CD14-positive monocyte (primary cell): Measurements from ENCODE around the gene CCL20. TPM values are rescaled to one million over a fixed set of nuclear protein-coding genes. Genes with fewer than 3 reads are reported as not detected.
A peak's percentile ranks its signal among the peaks of the same experiment; 100 is the strongest.

Source experiments
- DNase-seq, 3 donors: peaks; one replicate each; pipeline ENCODE4 v3.0.0-alpha.2; 2011 to 2022
- H2AFZ ChIP-seq: 2 replicates; pipeline ENCODE4 v1.6.0; 2012; ENCODE audit warnings: mild to moderate bottlenecking, low read depth, low read length, inconsistent platforms; ENCODE audit not compliant: insufficient read depth, poor library complexity, severe bottlenecking
- H3K27ac ChIP-seq, 2 donors: 1 replicate in 1 of 2; 2 replicates in 1 of 2; pipeline ENCODE4 v1.5.1; 2012 to 2013; ENCODE audit warnings: low read length in 2 of 2, control low read depth in 1 of 2, inconsistent platforms in 1 of 2, low read depth in 1 of 2, mild to moderate bottlenecking in 1 of 2
- H3K27me3 ChIP-seq, 2 donors: one replicate each; pipeline versions ENCODE4 v1.6.0 to v1.6.1; 2011 to 2013; ENCODE audit warnings: low read length in 2 of 2; ENCODE audit not compliant: control insufficient read depth in 2 of 2, insufficient read depth in 2 of 2
- H3K36me3 ChIP-seq, 2 donors: replicated peaks in 1 of 2; 1 replicate in 1 of 2; 2 replicates in 1 of 2; pipeline versions ENCODE4 v1.5.1 to v1.6.1; 2012 to 2013; ENCODE audit warnings: low read length in 2 of 2, control low read depth in 1 of 2, inconsistent platforms in 1 of 2, mild to moderate bottlenecking in 1 of 2; ENCODE audit not compliant: insufficient read depth in 2 of 2, control insufficient read depth in 1 of 2
- H3K4me1 ChIP-seq, 2 donors: 1 replicate in 1 of 2; 2 replicates in 1 of 2; pipeline versions ENCODE4 v1.5.1 to v1.6.1; 2012 to 2013; ENCODE audit warnings: low read length in 2 of 2, control low read depth in 1 of 2, inconsistent platforms in 1 of 2, mild to moderate bottlenecking in 1 of 2, moderate library complexity in 1 of 2; ENCODE audit not compliant: insufficient read depth in 2 of 2, control insufficient read depth in 1 of 2
- H3K4me2 ChIP-seq: replicated peaks from 2 replicates; pipeline ENCODE3; 2012; ENCODE audit warnings: low read length, moderate library complexity, mild to moderate bottlenecking; ENCODE audit not compliant: poor library complexity, severe bottlenecking; ENCODE audit errors: extremely low read depth
- H3K4me3 ChIP-seq, 3 experiments: fragments of 200-600 bp in 1 of 3; sonication (generic) in 1 of 3; replicated peaks in 1 of 3; 1 replicate in 2 of 3; 2 replicates in 1 of 3; pipeline ENCODE4 v1.5.1; 2011 to 2013; ENCODE audit warnings: low read length in 3 of 3, mild to moderate bottlenecking in 3 of 3, control low read depth in 2 of 3, low read depth in 2 of 3, inconsistent platforms in 1 of 3, moderate library complexity in 1 of 3
- H3K79me2 ChIP-seq: 2 replicates; pipeline ENCODE4 v1.6.0; 2012; ENCODE audit warnings: mild to moderate bottlenecking, control low read depth, inconsistent platforms, low read length, moderate library complexity; ENCODE audit not compliant: insufficient read depth
- H3K9ac ChIP-seq: 2 replicates; pipeline ENCODE4 v1.6.0; 2017; ENCODE audit warnings: low read length, mild to moderate bottlenecking; ENCODE audit not compliant: insufficient read depth, poor library complexity, severe bottlenecking
- H3K9me3 ChIP-seq, 2 donors: replicated peaks in 1 of 2; 1 replicate in 1 of 2; 2 replicates in 1 of 2; pipeline versions ENCODE4 v1.5.1 to v1.6.1; 2012 to 2013; ENCODE audit warnings: low read length in 2 of 2, control low read depth in 1 of 2; ENCODE audit not compliant: control insufficient read depth in 1 of 2, insufficient read depth in 1 of 2
- H4K20me1 ChIP-seq: 2 replicates; pipeline ENCODE4 v1.6.0; 2012; ENCODE audit warnings: mild to moderate bottlenecking, low read length, control low read depth, moderate library complexity; ENCODE audit not compliant: insufficient read depth
- H3K27ac Mint-ChIP-seq, 7 donors: one replicate each; pipeline ENCODE4 v1.8.0; 2020; ENCODE audit warnings: mild to moderate bottlenecking in 7 of 7, mixed read lengths in 7 of 7, moderate library complexity in 6 of 7, inconsistent platforms in 2 of 7
- H3K27me3 Mint-ChIP-seq, 3 donors: one replicate each; pipeline ENCODE4 v1.8.0; 2021 to 2022; ENCODE audit warnings: low read depth in 3 of 3, mild to moderate bottlenecking in 3 of 3, mixed read lengths in 3 of 3, moderate library complexity in 3 of 3, inconsistent platforms in 1 of 3
- H3K36me3 Mint-ChIP-seq, 2 donors: one replicate each; pipeline ENCODE4 v1.8.0; 2020; ENCODE audit warnings: mixed read lengths in 2 of 2, inconsistent platforms in 1 of 2, mild to moderate bottlenecking in 1 of 2
- H3K4me1 Mint-ChIP-seq: one replicate; pipeline ENCODE4 v1.8.0; 2020; ENCODE audit warnings: mild to moderate bottlenecking, mixed read lengths
- H3K4me3 Mint-ChIP-seq, 2 donors: one replicate each; pipeline ENCODE4 v1.8.0; 2020; ENCODE audit warnings: mild to moderate bottlenecking in 2 of 2, mixed read lengths in 2 of 2, moderate library complexity in 1 of 2
- H3K9me3 Mint-ChIP-seq, 7 donors: one replicate each; pipeline ENCODE4 v1.8.0; 2020 to 2022; ENCODE audit warnings: mixed read lengths in 7 of 7, mild to moderate bottlenecking in 6 of 7, moderate library complexity in 6 of 7, inconsistent platforms in 2 of 7
- CTCF ChIP-seq: fragments of 200-600 bp; IDR thresholded peaks from one replicate; pipeline ENCODE4 v1.8.0; 2022; ENCODE audit warnings: antibody characterized with exemption, mild to moderate bottlenecking
- WGBS: methylation state at CpG from one replicate; pipeline ENCODE4 v1.1.5; 2013; ENCODE audit warnings: missing lambda C conversion rate; ENCODE audit not compliant: insufficient coverage; 5-methylcytosine and 5-hydroxymethylcytosine counted together
- intact Hi-C, 2 donors: fragments of 100-400 bp; cut with micrococcal nuclease; formaldehyde crosslinking; loops; one replicate each; pipeline versions ENCODE4 v1.15.0 to v1.15.1; 2023
- polyA plus RNA-seq, 3 donors: library from polyadenylated mRNA; depleted of rRNA in 1 of 3; unstranded in 2 of 3; stranded (reverse) in 1 of 3; fragments of 300-500 nt in 2 of 3; fragments of >200 nt in 1 of 3; fragmentation: Illumina TruSeq in 2 of 3; gene quantifications; 1 replicate in 2 of 3; 2 replicates in 1 of 3; pipeline ENCODE4 v1.2.3, GENCODE V29; 2012 to 2021

CCL20 gene
- polyA plus RNA-seq, 3 donors = 0.47 to 6.2 TPM; not detected in 1

GRCh38 chr2:227785293-227785692, 28.3 kb upstream of the CCL20 start:
- Mint-ChIP-seq H3K27me3 (peaks cover 5 to 11% (median 7%) of the 10 kb centered on the region in 3 donors), H3K9me3 (peaks cover 0 to 3% (median 0%) of the 10 kb centered on the region in 7 donors), H3K4me3 (no peak overlapping the region), H3K36me3 (no peaks in the 10 kb centered on the region), H3K4me1 (peaks cover 33% of the 10 kb centered on the region), H3K27ac (peak overlapping the region in 1 of 7 donors; percentile 54)
- H3K79me2 ChIP-seq = no peaks in the 10 kb centered on the region
- no peaks in the 10 kb centered on the region for H3K9me3 ChIP-seq
- no peak for DNase-seq
- no peak overlapping the region for H2AFZ ChIP-seq
- H3K36me3 ChIP-seq = no peaks in the 10 kb centered on the region
- H3K27me3 ChIP-seq = no peaks in the 10 kb centered on the region
- H3K4me2 ChIP-seq = no peak overlapping the region
- H3K4me3 ChIP-seq = no peak overlapping the region
- intact Hi-C loops = loop anchor here in 1 of 2 donors (10.0 kb wide), 1 partner anchor 70 kb away; no protein-coding TSS in a partner anchor
- H3K4me1 ChIP-seq = peaks cover 21 to 30% of the 10 kb centered on the region in 2 donors
- no peak for TF ChIP-seq CTCF
- WGBS = 100% methylated on average over 1 of the region's 1 CpG
- H3K9ac ChIP-seq = no peak overlapping the region
- no peak overlapping the region for H3K27ac ChIP-seq
- no peaks in the 10 kb centered on the region for H4K20me1 ChIP-seq

- Mint-ChIP-seq H3K27ac (peak overlapping the region in 2 of 7 donors; percentile 1 to 28), H3K36me3 (no peaks in the 10 kb centered on the region), H3K27me3 (peaks cover 6 to 9% (median 8%) of the 10 kb centered on the region in 3 donors), H3K9me3 (peaks cover 0 to 2% (median 0%) of the 10 kb centered on the region in 7 donors), H3K4me3 (peak overlapping the region in 1 of 2 donors; percentile 32), H3K4me1 (peaks cover 12% of the 10 kb centered on the region)
- Histone ChIP-seq H3K9ac (no peak overlapping the region), H3K36me3 (no peaks in the 10 kb centered on the region), H3K79me2 (no peaks in the 10 kb centered on the region), H3K27me3 (no peaks in the 10 kb centered on the region), H3K27ac (no peak overlapping the region), H4K20me1 (no peaks in the 10 kb centered on the region), H3K4me1 (peaks cover 8 to 9% of the 10 kb centered on the region in 2 donors), H3K4me3 (no peak overlapping the region), H3K9me3 (no peaks in the 10 kb centered on the region), H2AFZ (no peak overlapping the region), H3K4me2 (no peak overlapping the region)
- WGBS = no CpG with 5 or more reads among the region's 4 CpGs
- no peak for DNase-seq
- no peak for TF ChIP-seq CTCF
- intact Hi-C loops = loop anchor here in 1 of 2 donors (10.0 kb wide), 1 partner anchor 66 kb away; no protein-coding TSS in a partner anchor
Observed at GRCh38 chr2:227788561-227789018, 25.1 kb upstream of the CCL20 start.
